NB4 (cell line): ENCODE measurements around the gene DNAJC5.

Experiments
- CTCF ChIP-seq: IDR thresholded peaks from one replicate; pipeline ENCODE4 v1.5.1; 2012; ENCODE audit warnings: low read depth, low read length
- MYC ChIP-seq: IDR thresholded peaks from 2 replicates; pipeline ENCODE4 v1.6.1; 2011; ENCODE audit warnings: low read depth, low read length

DNA sequence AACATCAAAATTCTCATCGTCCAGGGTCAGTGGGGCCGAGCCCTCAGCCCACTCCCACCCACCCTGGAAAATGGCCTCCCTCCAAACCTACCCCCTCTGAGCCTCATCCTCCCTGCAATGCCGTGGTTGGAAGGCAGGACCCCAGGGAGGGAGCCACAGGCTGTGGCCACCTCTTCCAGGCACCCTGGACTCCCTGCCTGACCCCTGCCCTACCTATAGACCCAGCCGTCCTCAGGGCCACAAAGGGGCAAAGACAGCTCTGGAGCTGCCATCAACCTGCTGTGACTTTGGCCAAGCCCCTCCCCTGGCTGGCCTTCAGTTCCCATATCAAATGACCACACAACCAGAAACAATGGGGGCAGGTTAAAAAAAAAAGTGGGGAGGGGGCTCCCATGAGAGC is 63.5 kb downstream of the DNAJC5 start:
- TF ChIP-seq CTCF (no peak), MYC (no peak)
